NCI-H1417 (cell line): ENCODE results near the gene PFN1.

Experiments used
- DNase-seq, 3 experiments: peaks; one replicate each; lab custom pipeline; 2025; lab: John Stamatoyannopoulos, UW

The PFN1 gene

GRCh38 chr17:4948166-4948930 lies at the start of gene PFN1:
Gene PFN1, minus strand, starts transcription at chr17:4948530. Its CDS starts 136 bp downstream, at chr17:4948394.
- DNase-seq = peak; percentile 64 to 77 (median 69)

GRCh38 chr17:4997302-4998026 lies 49.1 kb upstream of the PFN1 start, which contains the start of the genes INCA1 and KIF1C:
Gene INCA1, minus strand, starts transcription at chr17:4997522. Its CDS starts 3,085 bp downstream, at chr17:4994437.
Gene KIF1C, plus strand, starts transcription at chr17:4997950. Its CDS starts 2,297 bp downstream, at chr17:5000247.
- DNase-seq = peak; percentile 82 to 89 (median 84)

- DNase-seq = no peak
These were observed 45.8 kb upstream of the PFN1 start for GRCh38 chr17:4994081-4994595.

GRCh38 chr17:4987767-4988567 lies 39.6 kb upstream of the PFN1 start:
- DNase-seq = peak in 1 of 3 experiments; percentile 48

GRCh38 chr17:4986951-4987766 lies 38.8 kb upstream of the PFN1 start, which contains the start of gene CAMTA2:
Gene CAMTA2, minus strand, starts transcription at chr17:4987675. Its CDS starts 1,453 bp downstream, at chr17:4986222.
- DNase-seq = peak; percentile 55 to 73 (median 69)

- no peak for DNase-seq
These were observed 38.1 kb upstream of the PFN1 start for GRCh38 chr17:4986403-4986802.

- DNase-seq = no peak
These were observed 34.0 kb upstream of the PFN1 start for GRCh38 chr17:4982305-4982704.

- DNase-seq = peak; percentile 6 to 49 (median 24)
These were observed 32.4 kb upstream of the PFN1 start for GRCh38 chr17:4980644-4981216.

- no peak for DNase-seq
These were observed 30.4 kb upstream of the PFN1 start for GRCh38 chr17:4978726-4979125.

GRCh38 chr17:4974115-4974670 lies 25.9 kb upstream of the PFN1 start:
- DNase-seq = no peak

- no peak for DNase-seq
These were observed 25.2 kb upstream of the PFN1 start for GRCh38 chr17:4973256-4974114.

- no peak for DNase-seq
These were observed 24.4 kb upstream of the PFN1 start for GRCh38 chr17:4972752-4973151.

- no peak for DNase-seq
These were observed 24.0 kb upstream of the PFN1 start for GRCh38 chr17:4972322-4972721.

GRCh38 chr17:4971826-4972225 lies 23.5 kb upstream of the PFN1 start:
- DNase-seq = no peak

- DNase-seq = no peak
These were observed 21.9 kb upstream of the PFN1 start for GRCh38 chr17:4970273-4970672.

GRCh38 chr17:4969551-4970173 lies 21.3 kb upstream of the PFN1 start:
- peak in 2 of 3 experiments; percentile 6 to 31 for DNase-seq

GRCh38 chr17:4969047-4969550 lies 20.8 kb upstream of the PFN1 start:
- DNase-seq = peak in 2 of 3 experiments; percentile 32 to 42

GRCh38 chr17:4968486-4969046 lies 20.2 kb upstream of the PFN1 start:
- DNase-seq = peak; percentile 20 to 56 (median 51)
